Keratinocyte (primary cell): ENCODE results near the gene CSF3R. TPM values are rescaled to one million over a fixed set of nuclear protein-coding genes. Genes with fewer than 3 reads are reported as not detected.

ENCODE experiments used
- DNase-seq: peaks from one replicate; pipeline ENCODE4 v3.0.0-alpha.2; 2011; ENCODE audit warnings: low read depth, missing footprints, low spot score
- FAIRE-seq: peaks from 2 replicates; lab custom pipeline; 2011; peaks lifted over from hg19 to GRCh38; lab: Jason Lieb, UNC
- H2AFZ ChIP-seq: 2 replicates; pipeline ENCODE4 v1.6.0; 2012; ENCODE audit warnings: low read length, control low read depth, inconsistent platforms; ENCODE audit not compliant: control insufficient read depth
- H3K27ac ChIP-seq: 2 replicates; pipeline ENCODE4 v1.5.1; 2011; ENCODE audit warnings: low read length; ENCODE audit not compliant: control insufficient read depth, insufficient read depth
- H3K27me3 ChIP-seq: 3 replicates; pipeline ENCODE4 v1.6.0; 2011; ENCODE audit warnings: low read length; ENCODE audit not compliant: control insufficient read depth, insufficient read depth; ENCODE audit errors: extremely low read depth
- H3K36me3 ChIP-seq, 2 experiments: 2 replicates in 1 of 2; 3 replicates in 1 of 2; pipeline ENCODE4 v1.5.1; 2011; ENCODE audit warnings: low read length in 2 of 2, mild to moderate bottlenecking in 1 of 2; ENCODE audit not compliant: control insufficient read depth in 2 of 2, insufficient read depth in 2 of 2; ENCODE audit errors: extremely low read depth in 1 of 2
- H3K4me1 ChIP-seq: 3 replicates; pipeline ENCODE4 v1.5.1; 2011; ENCODE audit warnings: low read length; ENCODE audit not compliant: control insufficient read depth, insufficient read depth; ENCODE audit errors: extremely low read depth
- H3K4me2 ChIP-seq: 3 replicates; pipeline ENCODE4 v1.6.0; 2011; ENCODE audit warnings: low read depth, low read length; ENCODE audit not compliant: control insufficient read depth, insufficient read depth; ENCODE audit errors: extremely low read depth
- H3K4me3 ChIP-seq, 3 experiments: fragments of 200-600 bp in 1 of 3; sonication (generic) in 1 of 3; 2 replicates in 2 of 3; 3 replicates in 1 of 3; pipeline ENCODE4 v1.5.1; 2011 to 2016; ENCODE audit warnings: low read length in 3 of 3, mild to moderate bottlenecking in 3 of 3, control low read depth in 2 of 3, inconsistent platforms in 1 of 3, low read depth in 1 of 3, mixed read lengths in 1 of 3, mixed run types in 1 of 3, moderate library complexity in 1 of 3; ENCODE audit not compliant: control insufficient read depth in 2 of 3, insufficient read depth in 2 of 3; ENCODE audit errors: extremely low read depth in 1 of 3
- H3K79me2 ChIP-seq: 2 replicates; pipeline ENCODE4 v1.6.0; 2012; ENCODE audit warnings: low read length; ENCODE audit not compliant: control insufficient read depth, insufficient read depth
- H3K9ac ChIP-seq: 3 replicates; pipeline ENCODE4 v1.6.0; 2011; ENCODE audit warnings: low read length; ENCODE audit not compliant: control insufficient read depth, insufficient read depth; ENCODE audit errors: extremely low read depth
- H3K9me1 ChIP-seq: 3 replicates; pipeline ENCODE4 v1.6.0; 2011; ENCODE audit warnings: low read length; ENCODE audit not compliant: control insufficient read depth, insufficient read depth; ENCODE audit errors: extremely low read depth
- H3K9me3 ChIP-seq: 2 replicates; pipeline ENCODE4 v1.5.1; 2012; ENCODE audit warnings: low read depth, low read length; ENCODE audit not compliant: control insufficient read depth
- H4K20me1 ChIP-seq: 3 replicates; pipeline ENCODE4 v1.6.0; 2011; ENCODE audit warnings: low read length; ENCODE audit not compliant: control insufficient read depth, insufficient read depth; ENCODE audit errors: extremely low read depth
- EZH2 ChIP-seq: IDR thresholded peaks from one replicate; pipeline ENCODE4 v1.6.1; 2012; ENCODE audit warnings: inconsistent platforms, mild to moderate bottlenecking, low read length, moderate library complexity
- dilution Hi-C: fragments of 300-500 bp; cut with MboI; formaldehyde crosslinking; loops from one replicate; pipeline ENCODE4 v1.7.0; 2020; ENCODE audit warnings: low sequenced_read_pairs; ENCODE audit not compliant: extremely low pct_ligation_motif_present
- polyA plus RNA-seq, 5 experiments: library from polyadenylated mRNA; depleted of rRNA in 3 of 5; stranded (reverse) in 3 of 5; stranded (forward) in 1 of 5; unstranded in 1 of 5; fragments of >200 nt; gene quantifications; 1 replicate in 1 of 5; 2 replicates in 3 of 5; 3 replicates in 1 of 5; pipeline versions ENCODE4 v1.2.1 to v1.2.3, GENCODE V29; 2011 to 2012; ENCODE audit warnings: missing spikeins in 2 of 5, low read depth in 1 of 5, low replicate concordance in 1 of 5
- TF ChIP-seq, protein P1 (sequence below), 3 experiments: IDR thresholded peaks in 1 of 3; conservative IDR thresholded peaks in 1 of 3; optimal IDR thresholded peaks in 1 of 3; 2 replicates in 2 of 3; 3 replicates in 1 of 3; pipeline versions ENCODE3 to v1.5.1; 2011; ENCODE audit warnings: low read length in 3 of 3, mild to moderate bottlenecking in 3 of 3, moderate library complexity in 2 of 3, control low read depth in 1 of 3, inconsistent platforms in 1 of 3; ENCODE audit not compliant: insufficient read depth in 2 of 3; ENCODE audit errors: extremely low read depth in 1 of 3

Gene CSF3R
- polyA plus RNA-seq, 1 donor (not counting 4 experiments of a cell fraction or from before 2014, with no cell fraction given), result not detected

DNA sequence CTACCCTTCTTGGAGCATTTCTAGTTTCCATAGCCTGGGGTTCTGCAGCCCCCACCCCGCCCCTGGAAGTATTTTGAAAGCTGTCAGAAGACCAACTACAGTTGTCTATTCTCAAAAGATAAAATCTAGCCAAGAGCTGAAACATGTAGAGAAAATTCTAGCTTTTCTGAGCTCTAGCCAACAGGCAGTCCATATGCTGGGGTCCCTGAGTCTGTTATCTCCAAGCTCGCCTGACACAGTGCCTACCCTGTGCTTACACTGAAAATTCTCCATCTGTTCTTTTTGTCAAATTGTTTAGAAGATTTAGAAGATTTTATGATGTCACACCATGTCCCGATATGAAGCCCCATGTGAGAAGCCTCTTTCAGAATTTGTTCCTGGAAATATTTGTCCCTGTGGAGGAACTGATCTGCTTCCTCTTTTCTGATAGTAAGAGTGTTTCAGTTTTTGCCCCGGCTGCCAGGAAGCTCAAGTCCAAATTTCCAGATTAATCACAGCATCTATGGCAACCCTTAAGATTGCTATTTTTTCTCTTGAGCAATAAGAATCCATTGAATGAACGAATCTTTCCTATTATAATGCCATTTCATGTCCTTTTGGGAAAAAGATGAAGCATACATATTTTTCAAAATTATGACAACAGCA lies 23.7 kb upstream of the CSF3R start:
- Histone ChIP-seq H3K27me3 (no peaks in the 10 kb centered on the region), H3K4me2 (no peak overlapping the region), H3K4me3 (no peak overlapping the region), H3K9me3 (no peaks in the 10 kb centered on the region), H3K27ac (no peak overlapping the region), H3K4me1 (no peaks in the 10 kb centered on the region), H3K9me1 (no peaks in the 10 kb centered on the region), H3K79me2 (no peaks in the 10 kb centered on the region), H2AFZ (no peak overlapping the region), H4K20me1 (no peaks in the 10 kb centered on the region), H3K9ac (no peak overlapping the region), H3K36me3 (no peaks in the 10 kb centered on the region)
- FAIRE-seq (no peak), DNase-seq (no peak)
- TF ChIP-seq, protein P1, sequence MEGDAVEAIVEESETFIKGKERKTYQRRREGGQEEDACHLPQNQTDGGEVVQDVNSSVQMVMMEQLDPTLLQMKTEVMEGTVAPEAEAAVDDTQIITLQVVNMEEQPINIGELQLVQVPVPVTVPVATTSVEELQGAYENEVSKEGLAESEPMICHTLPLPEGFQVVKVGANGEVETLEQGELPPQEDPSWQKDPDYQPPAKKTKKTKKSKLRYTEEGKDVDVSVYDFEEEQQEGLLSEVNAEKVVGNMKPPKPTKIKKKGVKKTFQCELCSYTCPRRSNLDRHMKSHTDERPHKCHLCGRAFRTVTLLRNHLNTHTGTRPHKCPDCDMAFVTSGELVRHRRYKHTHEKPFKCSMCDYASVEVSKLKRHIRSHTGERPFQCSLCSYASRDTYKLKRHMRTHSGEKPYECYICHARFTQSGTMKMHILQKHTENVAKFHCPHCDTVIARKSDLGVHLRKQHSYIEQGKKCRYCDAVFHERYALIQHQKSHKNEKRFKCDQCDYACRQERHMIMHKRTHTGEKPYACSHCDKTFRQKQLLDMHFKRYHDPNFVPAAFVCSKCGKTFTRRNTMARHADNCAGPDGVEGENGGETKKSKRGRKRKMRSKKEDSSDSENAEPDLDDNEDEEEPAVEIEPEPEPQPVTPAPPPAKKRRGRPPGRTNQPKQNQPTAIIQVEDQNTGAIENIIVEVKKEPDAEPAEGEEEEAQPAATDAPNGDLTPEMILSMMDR (optimal IDR thresholded peaks at IDR 0.05 in 1 of 3, IDR thresholded peaks at IDR 0.05 in 1 of 3, conservative IDR thresholded peaks at IDR 0.05 in 1 of 3; ENCODE audit: extremely low read depth in 1 of 3, insufficient read depth in 2 of 3, low read length in 3 of 3), result no peak
- no peak for TF ChIP-seq EZH2
- dilution Hi-C loops, result no loop called here

DNA sequence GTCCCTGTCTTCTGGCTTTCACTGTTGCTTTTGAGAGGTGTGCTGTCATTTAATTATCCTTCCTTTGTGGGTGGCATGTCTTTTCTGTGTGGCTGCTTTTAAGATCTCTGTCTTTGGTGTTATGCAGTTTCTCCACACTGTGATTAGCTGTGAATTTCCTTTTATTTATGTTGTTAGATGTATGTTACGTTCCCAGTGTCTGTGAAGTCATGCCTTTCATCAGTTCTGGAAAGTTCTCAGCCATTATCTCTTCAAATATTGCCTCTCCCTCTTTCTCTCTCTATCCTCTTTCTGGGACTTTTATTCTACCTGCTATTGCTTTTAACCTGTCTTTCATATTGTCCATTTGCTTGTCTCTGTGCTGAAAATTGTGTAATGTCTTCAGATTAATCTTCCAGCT lies 21.0 kb upstream of the CSF3R start:
- DNase-seq (no peak), FAIRE-seq (no peak)
- Histone ChIP-seq H3K9ac (no peak overlapping the region), H2AFZ (no peak overlapping the region), H3K4me3 (no peak overlapping the region), H3K79me2 (no peaks in the 10 kb centered on the region), H3K36me3 (no peaks in the 10 kb centered on the region), H3K4me1 (no peaks in the 10 kb centered on the region), H3K9me3 (no peaks in the 10 kb centered on the region), H3K9me1 (no peaks in the 10 kb centered on the region), H4K20me1 (no peaks in the 10 kb centered on the region), H3K27me3 (no peaks in the 10 kb centered on the region), H3K4me2 (no peak overlapping the region), H3K27ac (no peak overlapping the region)
- dilution Hi-C loops, result no loop called here
- TF ChIP-seq, protein P1 (optimal IDR thresholded peaks at IDR 0.05 in 1 of 3, IDR thresholded peaks at IDR 0.05 in 1 of 3, conservative IDR thresholded peaks at IDR 0.05 in 1 of 3; ENCODE audit: extremely low read depth in 1 of 3, insufficient read depth in 2 of 3, low read length in 3 of 3), result no peak
- no peak for TF ChIP-seq EZH2
